HG02759 (cell line): Measurements from ENCODE around the gene CDKL5.

Source experiments
- ATAC-seq: cut with Tn5 transposase; IDR thresholded peaks from one replicate; pipeline ENCODE4 v1.9.1; 2021; ENCODE audit warnings: mild to moderate bottlenecking, moderate library complexity; ENCODE audit not compliant: unreplicated experiment

CDKL5 gene

DNA sequence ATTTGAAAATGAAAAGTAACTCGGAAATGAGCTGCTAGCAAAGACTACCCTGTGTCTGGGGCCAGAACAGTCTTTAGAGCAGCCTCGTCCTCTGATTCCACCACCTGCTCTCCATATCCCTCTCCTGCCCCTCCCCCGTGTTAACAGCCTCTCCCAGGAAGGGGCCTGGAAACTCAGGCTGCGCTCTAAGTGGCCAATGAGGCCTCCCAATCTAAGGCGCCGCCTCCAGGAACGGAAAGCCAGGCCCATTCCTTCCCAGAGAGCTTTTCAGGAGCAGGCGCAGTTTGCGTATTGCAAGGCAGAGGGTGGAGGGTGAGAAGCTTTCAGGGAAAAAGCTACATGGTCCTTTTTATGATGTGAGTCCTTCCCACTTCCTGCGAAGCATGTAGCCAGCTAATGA, 215.3 kb downstream of the CDKL5 start:
- no peak for ATAC-seq

DNA sequence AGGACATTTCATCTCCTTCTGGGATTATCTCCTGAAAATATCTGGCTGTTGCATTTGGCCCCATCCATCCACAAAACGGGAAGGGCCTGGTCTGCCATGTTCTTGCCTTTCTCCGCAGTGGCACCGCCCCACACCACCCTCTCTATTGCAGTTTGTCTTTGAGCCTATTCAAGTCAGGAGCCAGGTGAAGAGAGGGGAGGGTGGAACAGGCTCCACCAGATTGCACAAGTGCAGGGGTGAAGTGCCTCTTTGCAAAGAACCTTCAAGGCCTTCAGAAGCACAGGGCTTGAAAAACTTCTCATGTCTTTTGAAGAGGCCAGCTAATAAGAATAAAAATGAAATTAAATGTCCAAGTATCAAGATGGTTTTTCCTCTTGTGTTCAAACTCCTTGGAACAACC, 217.8 kb downstream of the CDKL5 start:
- ATAC-seq, result no peak

DNA sequence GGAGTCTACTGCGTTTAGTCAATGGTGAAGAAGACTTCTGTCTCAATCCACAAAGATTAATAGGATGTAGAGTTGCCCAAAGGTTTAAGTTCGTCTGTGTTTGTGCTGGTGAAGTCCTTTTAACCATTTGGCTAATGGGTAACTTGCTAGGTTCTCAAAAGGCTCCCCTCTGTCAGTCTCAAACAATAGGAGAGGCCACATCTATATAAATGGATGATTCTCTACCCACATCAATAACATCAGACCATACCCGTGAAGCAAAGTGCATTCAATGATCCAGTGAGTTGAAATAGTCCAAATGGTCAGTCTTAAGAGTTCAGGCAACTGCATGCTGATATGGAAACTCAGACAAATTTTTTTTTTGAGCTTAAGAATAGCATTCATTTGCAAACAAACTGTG, 218.4 kb downstream of the CDKL5 start:
- ATAC-seq, result no peak

DNA sequence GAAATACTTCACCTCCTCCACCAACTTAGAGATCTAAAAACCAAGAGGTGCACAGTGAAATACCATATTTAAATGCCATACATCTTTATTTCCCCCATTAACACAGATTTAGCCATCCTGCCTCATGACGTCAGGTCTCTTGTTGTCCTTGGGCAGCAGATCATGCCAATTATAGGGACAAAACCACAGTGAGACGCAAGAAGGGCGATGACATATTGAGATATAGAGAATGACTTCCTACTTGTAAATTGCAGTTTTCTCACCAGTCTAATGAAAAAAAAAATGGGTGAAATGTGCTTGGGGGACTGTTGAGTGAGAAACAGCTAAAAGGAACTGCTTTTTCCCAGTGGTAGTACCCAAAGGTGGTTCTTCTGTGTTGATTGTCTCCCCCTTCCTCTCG, 222.2 kb downstream of the CDKL5 start:
- ATAC-seq, result no peak

DNA sequence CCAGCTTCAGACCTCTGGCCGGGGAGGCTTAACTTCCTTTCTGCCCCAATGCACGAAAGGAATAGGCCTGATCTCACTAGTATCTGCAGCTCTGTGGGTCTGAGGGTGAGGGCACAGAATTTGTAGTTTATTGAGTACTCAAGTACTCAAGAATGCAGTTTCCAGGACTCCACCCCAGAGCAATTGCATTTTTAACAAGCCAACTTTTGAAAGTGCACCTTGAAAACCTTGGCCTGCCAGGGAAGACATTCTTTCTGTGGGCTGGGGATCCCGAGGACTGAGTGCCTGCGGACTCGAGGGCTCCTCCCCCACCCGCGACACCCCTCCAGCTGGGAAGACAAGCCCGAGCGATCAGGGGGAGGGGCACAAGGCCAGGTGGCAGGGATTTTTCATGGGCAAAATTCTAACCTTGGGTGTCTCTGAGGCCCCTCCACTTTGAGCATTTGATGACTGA, 224.1 kb downstream of the CDKL5 start:
- ATAC-seq, result no peak

DNA sequence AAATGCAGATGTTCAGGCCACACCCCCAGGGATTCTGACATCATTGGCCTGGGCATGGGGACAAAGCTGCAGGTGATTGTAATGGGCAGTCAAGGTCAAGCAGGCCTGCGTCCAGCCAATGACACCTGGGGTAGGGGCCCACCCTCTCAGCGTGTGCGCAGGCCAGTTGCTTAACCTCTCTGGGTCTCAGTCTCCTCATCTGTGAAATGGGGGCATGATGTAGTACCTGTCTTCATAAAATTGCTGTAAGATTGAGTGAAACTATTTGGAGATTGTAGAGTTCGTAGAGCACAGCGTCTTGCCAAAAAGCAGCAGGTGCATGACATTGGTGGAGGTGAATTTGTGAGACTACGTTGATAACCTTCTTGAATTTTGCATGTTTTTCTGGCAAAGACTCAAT, 225.3 kb downstream of the CDKL5 start:
- ATAC-seq, result no peak

DNA sequence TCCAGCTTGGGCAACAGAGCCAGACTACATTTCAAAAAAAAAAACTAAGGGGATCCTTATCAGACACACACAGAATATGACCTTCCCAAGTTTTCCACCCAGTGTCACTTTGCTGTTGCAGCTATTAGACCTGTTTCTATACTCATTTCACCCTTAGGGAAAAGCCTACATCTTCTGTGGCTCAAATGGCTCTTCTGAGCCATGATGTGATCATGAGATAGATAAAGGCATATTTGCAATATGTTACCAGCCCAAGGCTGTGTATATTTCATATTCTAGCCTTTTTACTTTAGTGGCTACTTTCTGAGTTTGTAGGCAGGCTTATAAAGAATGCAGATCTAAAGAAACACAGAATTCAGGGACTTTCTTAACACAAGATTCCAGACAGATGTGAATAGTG, 227.2 kb downstream of the CDKL5 start:
- ATAC-seq, result no peak

DNA sequence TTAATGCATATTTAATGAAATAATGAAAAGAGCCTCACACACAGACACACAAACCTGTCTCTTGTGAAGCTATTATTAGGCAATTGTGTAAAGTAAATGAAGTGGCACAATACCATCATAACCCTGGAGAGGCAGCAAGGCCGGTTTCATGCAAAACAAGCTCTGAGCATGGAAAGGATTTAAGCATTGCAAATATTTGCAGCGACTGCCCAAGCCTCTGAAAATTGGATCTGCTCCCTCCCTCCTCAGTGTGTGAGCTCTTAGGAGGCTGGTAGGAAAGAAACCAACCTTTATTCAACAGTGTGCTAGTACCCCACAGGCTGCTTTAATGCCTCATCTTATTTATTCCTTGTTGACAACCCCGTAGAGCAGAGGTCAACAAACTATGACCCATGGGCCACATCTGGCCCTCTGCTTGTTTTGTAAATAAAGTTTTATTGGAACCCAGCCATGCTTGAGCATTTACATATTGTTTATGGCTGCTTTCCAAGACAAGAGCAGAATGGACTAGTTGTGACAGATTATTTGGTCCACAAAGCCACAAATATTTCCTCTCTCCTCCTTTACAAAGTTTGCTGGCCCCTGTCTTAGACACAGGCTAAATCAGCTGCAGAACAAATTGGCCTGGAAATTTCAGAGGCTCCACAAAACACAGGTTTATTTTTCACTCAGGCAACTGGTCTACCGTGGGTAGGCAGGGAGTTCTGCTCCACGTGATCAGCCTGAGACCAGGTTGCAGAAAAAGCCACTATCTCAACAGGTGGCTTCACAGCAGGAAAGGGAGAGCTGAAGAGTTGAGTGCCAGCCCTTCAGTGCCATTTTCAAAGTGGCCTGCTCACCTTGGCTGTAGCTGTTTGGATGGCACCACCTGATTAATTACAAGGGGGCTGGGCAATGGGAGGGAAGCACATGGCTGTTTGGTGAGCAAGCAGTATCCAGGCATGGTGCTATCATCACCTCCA, 229.7 kb downstream of the CDKL5 start:
- ATAC-seq, result no peak

DNA sequence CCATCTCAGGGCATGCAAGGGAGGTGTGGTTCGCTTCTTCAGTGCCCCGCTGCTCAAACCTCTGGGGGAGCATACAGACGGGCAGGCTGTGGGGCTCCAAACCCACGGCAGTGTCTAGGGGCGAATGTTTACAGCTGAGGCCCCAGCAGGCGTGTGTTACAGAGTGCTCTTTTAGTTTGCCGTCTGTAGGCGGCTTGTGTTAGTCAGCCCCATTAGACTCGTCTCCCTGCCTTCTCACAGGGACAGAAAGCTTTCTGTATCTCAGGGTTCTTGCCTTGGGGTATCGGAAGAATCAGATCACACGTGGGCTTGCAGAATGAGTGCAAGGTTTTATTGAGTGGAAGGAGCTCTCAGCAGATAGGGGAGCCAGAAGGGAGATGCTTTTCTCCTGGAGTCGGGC, 235.9 kb downstream of the CDKL5 start:
- no peak for ATAC-seq

DNA sequence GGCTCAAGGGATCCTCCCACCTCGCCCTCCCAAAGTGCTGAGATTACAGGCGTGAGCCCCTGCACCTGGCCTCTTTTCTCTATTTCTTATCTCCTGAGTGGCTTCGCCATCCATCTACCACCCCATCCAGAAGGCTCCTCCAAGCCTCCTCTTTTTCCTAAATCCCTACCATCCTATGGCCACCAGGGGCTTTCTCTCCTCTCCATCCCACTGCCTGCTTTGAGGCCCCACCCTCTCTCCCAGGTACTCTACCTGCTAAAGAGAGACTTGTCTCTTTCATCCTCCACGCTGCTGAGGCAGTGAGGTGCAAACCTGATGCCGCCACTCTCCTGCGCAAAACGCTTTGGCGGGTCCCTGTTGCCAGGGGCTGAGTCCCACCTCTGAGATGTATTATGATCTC, 239.5 kb downstream of the CDKL5 start:
- ATAC-seq, result no peak

DNA sequence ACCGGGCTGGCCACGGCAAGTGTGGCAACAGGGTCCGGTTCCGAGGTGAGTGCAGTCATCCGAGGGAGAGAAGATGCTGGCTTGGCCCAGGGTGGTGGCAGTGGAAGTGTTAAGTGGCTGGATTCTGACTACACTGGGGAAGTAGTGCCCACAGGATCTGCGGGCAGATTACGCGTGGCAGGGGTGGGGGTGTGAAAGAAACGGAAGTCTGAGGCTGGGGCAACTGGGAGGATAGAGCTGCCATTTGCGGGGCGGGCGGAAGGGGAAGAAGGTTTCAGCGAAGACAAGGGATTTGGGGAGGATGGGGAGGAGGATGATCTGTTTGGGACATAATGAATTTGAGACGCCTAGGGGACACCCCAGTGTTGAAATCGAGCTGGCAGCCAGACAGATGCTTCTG, 241.2 kb downstream of the CDKL5 start:
- ATAC-seq, result no peak

DNA sequence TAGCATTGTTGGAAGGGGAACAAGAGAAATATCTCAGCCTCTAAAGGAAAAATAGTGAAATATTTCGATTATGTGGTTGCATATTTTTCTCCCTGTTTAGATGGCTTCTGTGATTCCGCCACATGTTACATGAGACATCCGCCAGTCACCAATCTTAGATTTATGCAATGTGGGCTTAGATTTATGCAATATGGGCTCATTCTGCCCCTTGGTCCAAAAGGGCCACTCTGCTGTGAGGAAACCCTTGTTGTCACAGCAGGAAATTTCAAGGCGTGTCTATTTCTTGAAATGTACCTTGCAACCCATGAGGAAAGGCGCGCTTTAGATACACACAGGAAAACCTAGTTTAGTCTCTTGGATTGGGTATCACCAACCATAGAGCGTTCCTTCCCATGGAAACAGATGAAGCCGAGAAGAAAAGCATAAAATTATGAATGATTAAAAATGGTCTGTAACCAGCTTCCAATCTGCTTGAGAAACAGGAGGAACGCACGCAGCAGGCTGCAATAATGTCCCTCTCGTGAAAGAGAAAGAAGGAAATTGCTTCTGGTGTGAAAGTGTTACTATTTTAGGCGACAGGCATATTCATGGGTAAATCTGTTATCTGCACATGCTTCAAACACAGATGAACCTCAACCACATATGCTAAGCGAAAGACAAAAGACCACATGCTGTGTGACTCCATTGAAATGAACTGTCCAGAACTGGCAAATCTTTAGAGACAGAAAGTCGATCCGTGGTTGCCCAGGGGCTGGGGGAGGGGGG, 242.8 kb downstream of the CDKL5 start:
- ATAC-seq, result no peak

DNA sequence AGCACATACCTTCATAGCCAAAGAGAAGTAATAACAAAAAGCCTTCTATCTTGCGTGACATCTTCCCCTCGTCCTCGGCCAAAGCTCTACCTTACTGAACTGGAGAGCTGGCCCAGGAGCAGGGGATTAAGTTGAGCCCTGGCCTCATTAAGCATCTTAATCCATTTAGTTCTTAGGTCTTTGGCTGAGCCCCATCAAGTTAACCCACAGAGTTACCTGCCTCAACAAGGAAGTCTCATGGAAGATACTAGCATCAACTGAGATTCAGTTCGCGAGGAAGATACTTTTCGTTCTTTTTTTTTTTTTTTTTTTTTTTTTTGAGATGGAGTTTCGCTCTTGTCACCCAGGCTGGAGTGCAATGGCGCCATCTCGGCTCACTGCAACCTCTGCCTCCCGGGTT, 246.6 kb downstream of the CDKL5 start, which contains the start of gene RS1:
Gene RS1, minus strand, starts transcription at position 101 of the 400 bp plus-strand sequence. Its CDS starts 40 bp downstream, at position 61.
- ATAC-seq, result no peak

DNA sequence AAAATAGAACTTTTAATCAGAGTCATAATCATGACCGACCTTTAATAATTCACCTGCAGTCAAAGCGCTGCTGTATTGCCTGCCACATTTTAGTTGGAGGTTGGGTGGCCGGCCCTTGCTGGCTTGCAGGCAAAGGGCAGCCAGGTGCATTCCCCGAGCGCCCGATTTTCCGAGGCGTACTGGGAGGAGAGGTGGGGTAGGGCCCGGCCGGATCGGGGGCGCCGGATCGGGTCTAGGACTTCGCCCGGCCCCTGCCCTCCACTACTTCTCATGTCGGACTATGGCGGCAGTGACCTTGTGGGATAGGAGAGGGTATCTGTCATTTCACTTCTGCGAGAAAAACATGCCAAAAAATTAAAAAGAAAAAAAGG, 249.0 kb downstream of the CDKL5 start:
- ATAC-seq, result peak; percentile 35

DNA sequence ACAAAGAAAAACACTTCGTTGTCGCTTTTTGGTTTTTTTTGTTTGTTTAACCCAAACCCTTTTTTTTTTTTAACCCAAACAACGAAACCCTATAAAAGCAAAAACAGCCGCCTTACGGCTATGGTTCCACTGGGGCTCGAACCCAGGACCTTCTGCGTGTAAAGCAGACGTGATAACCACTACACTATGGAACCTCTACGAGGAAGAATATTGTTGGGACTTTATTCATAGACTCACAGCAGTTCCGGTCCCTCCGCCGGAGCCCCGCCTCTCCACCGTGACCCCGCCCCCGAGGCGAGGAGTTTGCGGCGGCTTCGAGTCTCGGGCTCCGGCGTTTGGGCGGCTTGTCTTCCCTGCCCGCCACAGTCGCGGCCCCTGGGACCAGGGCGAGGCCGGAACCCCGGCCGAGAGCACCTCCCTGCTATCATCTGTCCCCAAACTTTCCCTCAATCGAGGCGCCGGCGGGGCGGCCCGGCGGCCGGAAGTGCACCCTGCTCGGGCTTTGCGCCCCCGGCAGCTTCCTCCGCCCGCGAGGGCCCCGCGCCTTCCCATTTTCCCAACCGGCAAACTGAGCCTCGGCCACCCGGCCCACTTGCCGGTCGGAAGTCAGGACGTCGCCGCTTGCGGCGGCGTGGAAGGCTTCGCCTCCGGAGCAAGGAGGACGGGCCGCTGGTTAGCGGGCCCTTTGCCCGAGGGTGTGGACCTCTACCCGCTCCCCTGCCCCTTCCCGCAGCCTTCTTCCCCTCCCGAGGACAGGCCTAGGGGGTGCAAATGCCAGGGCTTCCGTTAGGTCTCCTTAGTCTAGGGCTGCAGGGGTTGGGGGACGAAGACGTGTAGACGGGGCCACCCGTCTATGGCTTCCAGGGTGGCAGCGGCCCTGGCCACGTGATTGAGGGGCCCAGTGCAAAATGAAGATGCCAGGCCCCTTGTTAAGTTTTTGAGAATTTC, 249.7 kb downstream of the CDKL5 start:
- ATAC-seq, result peak; percentile 87

DNA sequence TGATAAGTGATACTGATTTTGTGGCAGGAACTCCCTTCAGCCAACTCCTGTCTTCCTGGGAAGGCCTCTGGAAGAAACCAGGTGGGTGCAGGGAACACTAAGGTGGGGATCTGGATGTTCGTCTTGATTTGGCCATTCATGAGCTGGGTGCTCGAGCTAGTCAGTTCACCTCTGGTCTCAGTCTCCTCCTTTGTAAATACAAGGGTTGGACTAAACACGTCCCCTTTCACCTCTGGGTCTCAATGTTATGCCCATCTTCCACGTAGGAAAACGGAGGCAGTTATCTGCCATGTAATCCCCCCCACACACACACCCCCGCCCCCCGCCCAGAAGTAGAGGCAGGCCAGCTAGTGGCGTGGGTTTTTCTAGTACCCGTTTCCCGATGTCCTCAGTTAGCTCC, 250.6 kb downstream of the CDKL5 start:
- no peak for ATAC-seq

DNA sequence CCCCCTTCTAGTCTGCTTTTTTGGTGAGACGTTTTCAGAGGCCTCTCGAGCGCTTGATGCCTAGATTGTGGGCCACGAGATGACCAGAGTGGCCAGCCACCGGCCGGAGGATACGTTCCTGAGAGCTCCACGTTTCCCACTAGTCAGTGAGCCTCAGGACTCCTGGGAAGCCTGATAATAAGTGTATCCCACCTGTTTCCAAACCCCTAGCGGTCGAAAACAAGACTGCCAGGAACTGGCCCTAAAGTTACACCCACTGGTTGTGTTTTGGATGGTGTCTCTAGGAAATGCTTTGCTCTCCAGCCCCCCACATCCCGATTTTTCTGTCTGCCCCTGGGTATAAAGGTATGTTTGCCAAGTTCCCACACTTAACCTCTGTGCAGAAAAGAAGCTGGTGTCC, 251.1 kb downstream of the CDKL5 start:
- ATAC-seq, result no peak

DNA sequence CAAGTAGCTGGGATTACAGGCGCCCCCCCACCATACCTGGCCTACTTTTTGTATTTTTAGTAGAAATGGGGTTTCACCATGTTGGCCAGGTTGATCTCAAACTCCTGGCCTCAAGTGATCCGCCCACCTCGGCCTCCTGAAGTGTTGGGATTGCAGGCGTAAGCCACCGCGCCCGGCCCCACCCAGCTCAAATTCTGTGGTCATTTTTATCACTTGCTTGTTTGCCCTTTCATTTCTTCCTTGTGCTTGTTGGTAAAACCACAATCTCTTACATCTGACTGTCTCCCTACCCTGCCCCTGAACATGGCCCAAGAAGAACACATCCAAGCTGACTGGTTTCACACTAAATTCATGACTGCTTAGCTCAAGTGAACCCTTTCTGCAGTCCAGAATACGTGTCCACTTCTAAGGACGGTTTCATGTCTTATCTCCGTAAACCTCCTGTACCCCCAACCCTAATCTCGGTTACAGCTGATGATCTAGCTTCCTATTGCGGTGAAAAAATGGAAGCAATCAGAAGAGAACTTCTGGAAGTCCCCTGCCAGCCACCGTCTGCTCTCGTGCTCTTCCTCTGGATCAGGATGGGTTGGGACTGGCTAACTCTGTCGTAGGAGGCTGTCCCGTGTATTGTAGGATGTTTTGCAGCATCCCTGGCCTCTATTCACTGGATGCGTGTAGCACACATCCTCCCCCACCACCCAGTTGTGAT, 251.9 kb downstream of the CDKL5 start:
- ATAC-seq, result no peak

DNA sequence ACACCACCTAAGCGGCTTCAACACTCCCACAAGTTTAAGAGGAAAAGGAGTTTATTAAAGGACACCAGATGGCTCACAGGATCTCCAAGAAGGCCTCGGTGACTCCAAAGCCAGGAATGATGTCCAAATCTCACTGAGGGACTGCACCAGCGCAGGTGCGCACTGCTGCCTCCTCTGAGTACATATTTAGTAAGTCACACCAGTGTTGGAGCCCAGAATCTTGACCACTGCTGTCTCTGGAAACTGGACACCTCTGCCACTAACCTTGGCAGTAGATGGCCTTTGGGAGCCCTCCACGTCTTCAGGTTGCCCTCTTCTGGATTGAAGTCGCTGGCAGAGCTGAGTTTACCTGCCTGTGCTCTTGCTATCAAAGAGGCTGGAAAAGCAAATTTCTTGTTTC, 256.6 kb downstream of the CDKL5 start:
- ATAC-seq, result no peak

DNA sequence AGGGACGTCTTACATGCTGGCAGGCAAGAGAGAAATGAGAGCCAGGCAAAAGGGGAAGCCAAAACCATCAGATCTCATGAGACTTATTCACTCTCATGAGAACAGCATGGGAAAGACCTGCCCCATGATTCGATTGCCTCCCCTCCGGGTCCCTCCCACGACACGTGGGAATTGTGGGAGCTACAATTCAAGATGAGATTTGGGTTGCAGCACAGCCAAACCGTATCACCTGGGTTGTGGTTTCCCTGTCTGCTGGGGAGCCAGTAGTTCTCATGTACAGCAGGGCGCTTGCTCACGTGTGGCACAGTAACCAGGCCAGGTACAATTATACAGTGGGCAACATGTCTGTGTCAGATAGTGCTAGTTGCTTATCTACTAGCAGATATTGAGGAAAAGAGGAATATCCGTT, 257.6 kb downstream of the CDKL5 start:
- ATAC-seq, result no peak
